Pancreas (tissue), 10 donors: Measurements from ENCODE around the gene NMRK2. TPM values are rescaled to one million over a fixed set of nuclear protein-coding genes. Genes with fewer than 3 reads are reported as not detected.

ENCODE experiments used
- ATAC-seq, 4 donors: fragments of 200-7000 bp; cut with Tn5 transposase; one replicate each; pipeline versions ENCODE4 v1.8.0 to v1.9.1; 2020; ENCODE audit warnings: mild to moderate bottlenecking in 4 of 4, moderate library complexity in 4 of 4
- DNase-seq, 6 donors: peaks; one replicate each; pipeline ENCODE4 v3.0.0-alpha.2; 2020
- FAIRE-seq: peaks from 2 replicates; lab custom pipeline; 2012; peaks lifted over from hg19 to GRCh38; lab: Jason Lieb, UNC
- H3K27ac ChIP-seq, 4 donors: fragments of 200-600 bp; sonication (generic); 1 replicate in 3 of 4; 2 replicates in 1 of 4; pipeline versions ENCODE4 v1.5.0 to v1.8.0; 2020
- H3K27me3 ChIP-seq, 4 donors: fragments of 200-600 bp; one replicate each; pipeline ENCODE4 v1.8.0; 2021
- H3K36me3 ChIP-seq, 3 donors: fragments of 200-600 bp; sonication (generic) in 1 of 3; one replicate each; pipeline versions ENCODE4 v1.5.0 to v1.8.0; 2020 to 2021
- H3K4me1 ChIP-seq, 3 donors: fragments of 200-600 bp; one replicate each; pipeline ENCODE4 v1.8.0; 2021
- H3K4me3 ChIP-seq, 4 donors: fragments of 200-600 bp; sonication (generic) in 2 of 4; one replicate each; pipeline versions ENCODE4 v1.5.0 to v1.8.0; 2020 to 2021
- H3K9me3 ChIP-seq, 4 donors: fragments of 200-600 bp; one replicate each; pipeline ENCODE4 v1.8.0; 2021
- CTCF ChIP-seq, 4 donors: fragments of 200-600 bp; sonication (generic) in 3 of 4; IDR thresholded peaks; one replicate each; pipeline versions ENCODE4 v1.5.0 to v1.8.0; 2021; ENCODE audit warnings: antibody characterized with exemption in 4 of 4
- WGBS, 2 donors: extraction: QIAGEN DNeasy Blood & Tissue Kit; methylation state at CpG; one replicate each; pipeline ENCODE4 v1.1.7; 2013; 5-methylcytosine and 5-hydroxymethylcytosine counted together
- intact Hi-C, 3 donors: fragments of 100-400 bp; cut with DNase I; formaldehyde crosslinking; loops; one replicate each; pipeline versions ENCODE4 v1.11.1 to v1.14.2; 2022
- polyA plus RNA-seq, 2 donors: library from polyadenylated mRNA; stranded (reverse); fragments of 200-250 nt; gene quantifications; one replicate each; pipeline ENCODE4 v1.2.3, GENCODE V29; 2013
- total RNA-seq, 6 donors: library from RNA; stranded (reverse); fragmentation: NEBNext Ultra II Directional in 4 of 6; extraction: Animal tissue kit (Norgen Biotek cat#: 25700) in 4 of 6; gene quantifications; one replicate each; pipeline versions ENCODE4 v1.2.1 to v1.2.4, GENCODE V29; 2021 to 2023
- donor health status: healthy with polysubstance abuse.
- donor health status: DM: no; HTN: no; CAD: no; lungs with moderate emphysema.
- donor health status: DM: no; HTN: no; CAD: no.
- donor health status: control.
- donor health status: control.
- donor health status: Bipolar disorder and iron deficiency.
- donor health status: DM: yes; HTN: yes; CAD: no.
- donor health status: DM: no; HTN: no; CAD: no.
- donor health status: DM: no; HTN: no; CAD: no.
- donor health status: DM: yes; HTN: yes; CAD: no.

NMRK2 gene
- total and polyA plus RNA-seq, 8 donors, result 0.23 to 0.55 (median 0.33) TPM; not detected in 5

- ATAC-seq (peak in 2 of 4 donors; percentile 3 to 8), FAIRE-seq (no peak), DNase-seq (peak in 5 of 6 donors; percentile 36 to 69 (median 53))
- Histone ChIP-seq H3K27me3 (no peaks in the 10 kb centered on the region), H3K27ac (peak overlapping the region; percentile 7 to 92 (median 80)), H3K36me3 (peaks cover 28 to 51% (median 51%) of the 10 kb centered on the region in 3 donors), H3K4me3 (peak overlapping the region; percentile 63 to 99 (median 88)), H3K9me3 (no peaks in the 10 kb centered on the region), H3K4me1 (peaks cover 16 to 39% (median 27%) of the 10 kb centered on the region in 3 donors)
- WGBS, 2 donors, result 9 to 10% methylated on average over 30 of the region's 30 CpGs
- intact Hi-C loops, result no loop called here
- TF ChIP-seq CTCF (IDR thresholded peaks at IDR 0.05), result no peak
Measured at GRCh38 chr19:3983936-3984583, 51.2 kb downstream of the NMRK2 start.

- H3K27ac ChIP-seq, result peak overlapping the region; percentile 73 to 92 (median 88)
- H3K4me3 ChIP-seq, result peak overlapping the region; percentile 63 to 99 (median 88)
- intact Hi-C loops, result no loop called here
- peak in 3 of 4 donors; percentile 1 for ATAC-seq
- FAIRE-seq, result no peak
- TF ChIP-seq CTCF (IDR thresholded peaks at IDR 0.05), result no peak
- WGBS, 2 donors, result 1% methylated on average over 10 of the region's 10 CpGs
- H3K27me3 ChIP-seq, result no peaks in the 10 kb centered on the region
- DNase-seq, result peak in 2 of 6 donors; percentile 20 to 45
- peaks cover 25 to 46% (median 46%) of the 10 kb centered on the region in 3 donors for H3K36me3 ChIP-seq
- no peaks in the 10 kb centered on the region for H3K9me3 ChIP-seq
- peaks cover 16 to 39% (median 27%) of the 10 kb centered on the region in 3 donors for H3K4me1 ChIP-seq
Measured at GRCh38 chr19:3984584-3984907, 51.7 kb downstream of the NMRK2 start.

GRCh38 chr19:3984908-3985642 is 52.2 kb downstream of the NMRK2 start, which contains the start of gene EEF2:
Gene EEF2 (minus strand): TSS chr19:3985463. CDS start chr19:3985380, 83 bp downstream.
- FAIRE-seq (no peak), ATAC-seq (peak; percentile 68 to 78 (median 76)), DNase-seq (peak; percentile 82 to 97 (median 94))
- H3K27me3 ChIP-seq, result no peaks in the 10 kb centered on the region
- H3K9me3 ChIP-seq, result no peaks in the 10 kb centered on the region
- intact Hi-C loops, result no loop called here
- H3K4me1 ChIP-seq, result peaks cover 16 to 39% (median 27%) of the 10 kb centered on the region in 3 donors
- peak within 1 kb of the TSS; percentile 63 to 99 (median 88) for H3K4me3 ChIP-seq
- 0 to 1% methylated on average over 80 of the region's 80 CpGs for WGBS, 2 donors
- peaks cover 21 to 41% (median 40%) of the 10 kb centered on the region in 3 donors for H3K36me3 ChIP-seq
- H3K27ac ChIP-seq, result peak within 1 kb of the TSS; percentile 73 to 92 (median 88)
- TF ChIP-seq CTCF (IDR thresholded peaks at IDR 0.05), result no peak

GRCh38 chr19:3985643-3986259 is 52.9 kb downstream of the NMRK2 start:
- TF ChIP-seq CTCF (IDR thresholded peaks at IDR 0.05), result no peak
- Histone ChIP-seq H3K27me3 (no peaks in the 10 kb centered on the region), H3K36me3 (peaks cover 15 to 34% (median 34%) of the 10 kb centered on the region in 3 donors), H3K4me3 (peak overlapping the region; percentile 63 to 99 (median 88)), H3K9me3 (no peaks in the 10 kb centered on the region), H3K27ac (peak overlapping the region in 1 of 4 donors; percentile 90), H3K4me1 (peaks cover 16 to 39% (median 27%) of the 10 kb centered on the region in 3 donors)
- intact Hi-C loops, result no loop called here
- DNase-seq (no peak), ATAC-seq (peak in 2 of 4 donors; percentile 0), FAIRE-seq (no peak)
- WGBS, 2 donors, result 2% methylated on average over 19 of the region's 19 CpGs
